BLaER1 treated with 17β-estradiol and CSF1 and Interleukin-3, amounts not matched to agents 10 nM and 100 nM (cell line): ENCODE data around the gene FOXS1.

ENCODE experiments used
- H3K27ac ChIP-seq, 11 experiments: shearing (Covaris generic); formaldehyde crosslinking; 2 replicates each; pipeline ENCODE4 v1.8.1; 2022
- H3K27me3 ChIP-seq, 11 experiments: shearing (Covaris generic); formaldehyde crosslinking; 2 replicates each; pipeline ENCODE4 v1.8.1; 2022
- H3K36me3 ChIP-seq, 11 experiments: shearing (Covaris generic); formaldehyde crosslinking; 2 replicates each; pipeline ENCODE4 v1.8.1; 2022
- H3K4me1 ChIP-seq, 10 experiments: shearing (Covaris generic); formaldehyde crosslinking; 2 replicates each; pipeline ENCODE4 v1.8.1; 2022
- H3K4me2 ChIP-seq, 11 experiments: shearing (Covaris generic); formaldehyde crosslinking; 2 replicates each; pipeline ENCODE4 v1.8.1; 2022
- H3K4me3 ChIP-seq, 10 experiments: shearing (Covaris generic); formaldehyde crosslinking; 2 replicates each; pipeline ENCODE4 v1.8.1; 2022
- H3K9ac ChIP-seq, 11 experiments: shearing (Covaris generic); formaldehyde crosslinking; 2 replicates each; pipeline ENCODE4 v1.8.1; 2022
- H3K9me3 ChIP-seq, 11 experiments: shearing (Covaris generic); formaldehyde crosslinking; replicated peaks in 1 of 11; 2 replicates each; pipeline ENCODE4 v1.8.1; 2022
- H4K20me1 ChIP-seq, 11 experiments: shearing (Covaris generic); formaldehyde crosslinking; 2 replicates each; pipeline ENCODE4 v1.8.1; 2022
- Cebpa-rat ChIP-seq, 11 experiments: shearing (Covaris generic); IDR thresholded peaks; 2 replicates each; pipeline ENCODE4 v1.8.1; 2022

The FOXS1 gene

GRCh38 chr20:31859266-31859997 lies 14.0 kb upstream of the FOXS1 start:
- H3K4me1 ChIP-seq = peaks cover 15 to 69% (median 58%) of the 10 kb centered on the region in 10 experiments
- H3K4me3 ChIP-seq = no peak overlapping the region
- H3K9ac ChIP-seq = no peak overlapping the region
- no peaks in the 10 kb centered on the region for H3K36me3 ChIP-seq
- peaks cover 0 to 6% (median 0%) of the 10 kb centered on the region in 11 experiments; a peak in 3 of 22 replicates for H4K20me1 ChIP-seq
- H3K27ac ChIP-seq = no peak overlapping the region
- no peaks in the 10 kb centered on the region for H3K9me3 ChIP-seq
- H3K4me2 ChIP-seq = peak overlapping the region in 8 of 11 experiments; percentile 96 to 100 (median 100); a peak in 16 of 22 replicates
- peaks cover 0 to 24% (median 0%) of the 10 kb centered on the region in 11 experiments; a peak in 5 of 22 replicates for H3K27me3 ChIP-seq
- TF ChIP-seq Cebpa-rat (IDR thresholded peaks at IDR 0.05) = no peak

GRCh38 chr20:31858760-31859083 lies 13.3 kb upstream of the FOXS1 start:
- Histone ChIP-seq H3K9ac (no peak overlapping the region), H3K27ac (no peak overlapping the region), H3K27me3 (peaks cover 0 to 24% (median 0%) of the 10 kb centered on the region in 11 experiments; a peak in 5 of 22 replicates), H3K4me3 (no peak overlapping the region), H3K36me3 (no peaks in the 10 kb centered on the region), H3K4me2 (peak overlapping the region in 10 of 11 experiments; percentile 37 to 100 (median 86); a peak in 20 of 22 replicates), H3K4me1 (peaks cover 15 to 62% (median 51%) of the 10 kb centered on the region in 10 experiments), H3K9me3 (no peaks in the 10 kb centered on the region), H4K20me1 (peaks cover 0 to 6% (median 0%) of the 10 kb centered on the region in 11 experiments; a peak in 3 of 22 replicates)
- no peak for TF ChIP-seq Cebpa-rat (IDR thresholded peaks at IDR 0.05)

- Histone ChIP-seq H3K4me3 (no peak overlapping the region), H3K27ac (no peak overlapping the region), H3K27me3 (peaks cover 0 to 24% (median 0%) of the 10 kb centered on the region in 11 experiments; a peak in 5 of 22 replicates), H4K20me1 (peaks cover 0 to 6% (median 0%) of the 10 kb centered on the region in 11 experiments; a peak in 2 of 22 replicates), H3K9ac (no peak overlapping the region), H3K36me3 (no peaks in the 10 kb centered on the region), H3K4me1 (peaks cover 15 to 56% (median 45%) of the 10 kb centered on the region in 10 experiments), H3K4me2 (peak overlapping the region in 10 of 11 experiments; percentile 37 to 100 (median 86); a peak in 21 of 22 replicates), H3K9me3 (no peaks in the 10 kb centered on the region)
- TF ChIP-seq Cebpa-rat (IDR thresholded peaks at IDR 0.05) = no peak
These were observed 12.7 kb upstream of the FOXS1 start for GRCh38 chr20:31857861-31858759.

- H3K4me3 ChIP-seq = no peak overlapping the region
- no peak overlapping the region for H3K9ac ChIP-seq
- H3K9me3 ChIP-seq = no peaks in the 10 kb centered on the region
- no peak for TF ChIP-seq Cebpa-rat (IDR thresholded peaks at IDR 0.05)
- no peaks in the 10 kb centered on the region for H3K36me3 ChIP-seq
- peaks cover 15 to 51% (median 40%) of the 10 kb centered on the region in 10 experiments for H3K4me1 ChIP-seq
- peaks cover 0 to 22% (median 0%) of the 10 kb centered on the region in 11 experiments; a peak in 5 of 22 replicates for H3K27me3 ChIP-seq
- peak overlapping the region in 8 of 11 experiments; percentile 1 to 40 (median 27); a peak in 9 of 22 replicates for H3K4me2 ChIP-seq
- no peak overlapping the region for H3K27ac ChIP-seq
- peaks cover 0 to 6% (median 0%) of the 10 kb centered on the region in 11 experiments; a peak in 2 of 22 replicates for H4K20me1 ChIP-seq
These were observed 11.1 kb upstream of the FOXS1 start for GRCh38 chr20:31856516-31856915.

GRCh38 chr20:31853481-31853880 lies 8.1 kb upstream of the FOXS1 start:
- H3K27ac ChIP-seq = no peak overlapping the region
- H3K9ac ChIP-seq = no peak overlapping the region
- H3K4me2 ChIP-seq = no peak overlapping the region
- no peaks in the 10 kb centered on the region for H3K36me3 ChIP-seq
- H3K27me3 ChIP-seq = no peaks in the 10 kb centered on the region
- H3K4me3 ChIP-seq = no peak overlapping the region
- H4K20me1 ChIP-seq = peaks cover 0 to 6% (median 0%) of the 10 kb centered on the region in 11 experiments; a peak in 3 of 22 replicates
- H3K4me1 ChIP-seq = peaks cover 6 to 23% (median 14%) of the 10 kb centered on the region in 10 experiments; a peak in 19 of 20 replicates
- no peak for TF ChIP-seq Cebpa-rat (IDR thresholded peaks at IDR 0.05)
- no peaks in the 10 kb centered on the region for H3K9me3 ChIP-seq

- H3K9ac ChIP-seq = no peak overlapping the region
- no peak overlapping the region for H3K27ac ChIP-seq
- H3K27me3 ChIP-seq = no peaks in the 10 kb centered on the region
- H3K4me3 ChIP-seq = no peak overlapping the region
- H3K9me3 ChIP-seq = no peaks in the 10 kb centered on the region
- no peak for TF ChIP-seq Cebpa-rat (IDR thresholded peaks at IDR 0.05)
- no peaks in the 10 kb centered on the region for H3K36me3 ChIP-seq
- H4K20me1 ChIP-seq = no peaks in the 10 kb centered on the region; a peak in 2 of 22 replicates
- H3K4me1 ChIP-seq = peaks cover 0 to 5% (median 1%) of the 10 kb centered on the region in 10 experiments; a peak in 15 of 20 replicates
- no peak overlapping the region for H3K4me2 ChIP-seq
These were observed 6.0 kb upstream of the FOXS1 start for GRCh38 chr20:31851240-31851955.

GRCh38 chr20:31849306-31849930 lies 4.0 kb upstream of the FOXS1 start:
- Histone ChIP-seq H3K4me3 (no peak overlapping the region), H4K20me1 (peaks cover 0 to 15% (median 0%) of the 10 kb centered on the region in 11 experiments; a peak in 3 of 22 replicates), H3K27me3 (peaks cover 0 to under 1% (median 0%) of the 10 kb centered on the region in 11 experiments; a peak in 2 of 22 replicates), H3K9me3 (no peaks in the 10 kb centered on the region), H3K27ac (no peak overlapping the region), H3K4me1 (peaks cover 12 to 24% (median 20%) of the 10 kb centered on the region in 10 experiments), H3K9ac (no peak overlapping the region), H3K36me3 (no peaks in the 10 kb centered on the region), H3K4me2 (no peak overlapping the region)
- TF ChIP-seq Cebpa-rat (IDR thresholded peaks at IDR 0.05) = no peak
